KBM-7 (cell line): Measurements from ENCODE around the gene ARHGAP28.

Experiments used
- DNase-seq: peaks from one replicate; pipeline ENCODE4 v3.0.0-alpha.2; 2015
- in situ Hi-C: fragments of 300-500 bp; cut with MboI; formaldehyde crosslinking; loops from 2 replicates; pipeline ENCODE4 v1.14.3; 2020; ENCODE audit warnings: low sequenced_read_pairs, low pct_unique_long_range_greater_than_20kb, mixed read lengths

ARHGAP28 gene

GRCh38 chr18:6851480-6851879, 122.0 kb downstream of the ARHGAP28 start:
- no peak for DNase-seq
- in situ Hi-C loops, result no loop called here

GRCh38 chr18:6854811-6855210, 125.3 kb downstream of the ARHGAP28 start:
- in situ Hi-C loops, result no loop called here
- no peak for DNase-seq

DNA sequence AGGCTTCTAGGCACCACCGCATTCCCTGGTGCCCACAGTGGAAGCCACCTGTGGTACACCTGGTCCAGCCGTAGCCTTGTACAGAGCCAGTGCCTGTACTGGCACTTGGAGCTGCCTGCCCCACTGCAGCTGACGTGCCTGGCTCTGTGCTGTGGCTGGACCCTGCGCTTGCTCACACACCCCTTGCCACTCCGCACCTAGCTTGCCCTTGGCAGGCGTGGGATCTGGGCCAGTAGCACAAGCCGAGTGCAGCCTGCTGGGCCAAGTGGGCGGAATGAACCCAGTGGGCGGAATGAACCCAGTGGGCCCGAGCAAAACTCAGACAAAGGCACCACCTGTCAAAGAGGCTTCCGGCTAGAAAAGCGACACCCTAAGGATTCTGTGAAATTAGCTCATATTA, 126.3 kb downstream of the ARHGAP28 start:
- in situ Hi-C loops, result no loop called here
- no peak for DNase-seq

GRCh38 chr18:6857300-6857699, 127.8 kb downstream of the ARHGAP28 start:
- in situ Hi-C loops, result no loop called here

DNA sequence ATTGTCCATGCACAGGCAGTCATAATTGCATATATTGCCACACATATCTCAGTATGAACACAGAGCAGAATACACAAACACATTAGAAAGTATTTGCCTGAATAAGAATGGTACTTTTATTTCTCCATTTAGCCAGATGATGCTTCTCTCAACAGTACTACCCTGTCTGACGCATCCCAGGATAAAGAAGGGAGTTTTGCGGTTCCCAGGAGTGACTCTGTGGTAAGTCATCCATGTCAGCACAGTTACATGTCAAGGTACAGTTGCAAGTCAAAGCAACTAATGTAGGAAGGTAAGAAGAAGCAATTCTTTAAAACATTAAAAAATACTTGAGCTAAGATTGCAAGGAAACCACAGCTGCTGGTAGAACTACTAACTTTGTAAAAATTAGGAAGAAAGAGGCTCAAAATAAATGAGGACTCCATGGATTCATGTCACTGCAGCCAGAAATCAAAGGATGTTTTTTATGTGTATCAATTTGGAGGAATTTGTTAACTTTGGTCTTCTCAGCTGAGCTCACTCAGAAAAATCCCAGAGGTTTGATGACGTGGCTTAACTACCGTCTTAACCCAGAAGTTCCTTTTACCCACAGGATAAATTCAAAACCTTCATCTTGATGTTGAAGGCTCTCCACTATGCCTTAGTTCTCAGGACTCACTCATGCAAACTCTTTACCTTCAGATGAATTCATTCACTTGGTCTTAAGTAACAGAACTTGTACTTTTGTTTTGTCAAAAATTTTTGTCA, 130.3 kb downstream of the ARHGAP28 start:
- DNase-seq, result no peak
- in situ Hi-C loops, result no loop called here

More at GRCh38 chr18:6857300-6857699, 127.8 kb downstream of the ARHGAP28 start:
- DNase-seq, result no peak

- no peak for DNase-seq
- in situ Hi-C loops, result no loop called here
Observed at GRCh38 chr18:6860804-6861448, 131.4 kb downstream of the ARHGAP28 start.

DNA sequence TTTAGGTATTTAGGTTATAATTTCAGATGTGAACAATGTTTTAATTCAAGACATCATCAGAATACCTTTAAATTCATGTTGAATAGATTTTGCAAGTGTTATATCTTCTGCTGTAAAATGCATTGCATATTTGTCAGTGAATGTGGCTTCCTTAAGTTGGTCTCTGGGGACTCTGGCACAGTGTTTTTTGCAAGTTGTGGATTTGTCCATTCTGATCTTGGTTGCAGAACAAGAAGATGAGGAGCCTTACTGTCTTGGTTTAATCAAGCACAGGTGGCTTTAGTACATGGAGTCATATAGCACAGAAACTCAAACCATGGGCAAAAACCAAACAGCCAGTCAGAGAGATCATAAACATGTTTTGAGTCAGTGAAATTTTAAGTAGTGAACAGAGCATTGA, 135.7 kb downstream of the ARHGAP28 start:
- in situ Hi-C loops, result no loop called here

DNA sequence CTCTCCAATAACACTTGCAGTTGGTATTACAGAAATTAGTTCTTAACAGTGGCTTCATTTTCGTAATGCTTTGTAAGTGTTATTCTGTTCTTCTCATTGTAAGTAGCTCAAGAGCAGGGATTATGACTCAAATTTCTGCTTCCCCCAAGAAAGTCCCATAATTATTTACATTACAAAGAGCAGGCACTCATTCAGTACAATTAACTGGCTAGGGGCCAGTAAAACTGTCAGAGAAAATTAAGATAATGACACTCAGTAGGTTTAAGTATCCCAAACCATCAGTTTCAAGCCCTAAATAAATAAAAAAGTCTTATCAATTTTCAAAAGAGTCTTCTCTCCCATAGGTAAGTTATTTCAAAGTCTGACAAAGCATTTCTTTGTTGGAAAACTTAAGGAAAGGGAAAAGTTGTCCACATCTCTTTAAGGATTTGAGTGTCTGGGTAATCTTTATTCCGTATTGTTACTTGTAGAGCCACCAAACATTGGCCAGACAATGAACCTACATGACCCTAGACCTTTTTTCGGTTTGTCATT, 137.1 kb downstream of the ARHGAP28 start:
- in situ Hi-C loops, result no loop called here

More for the DNA sequence above, 135.7 kb downstream of the ARHGAP28 start:
- no peak for DNase-seq

GRCh38 chr18:6868033-6868432, 138.5 kb downstream of the ARHGAP28 start:
- in situ Hi-C loops, result no loop called here
- DNase-seq, result no peak

More for the DNA sequence above, 137.1 kb downstream of the ARHGAP28 start:
- no peak for DNase-seq

GRCh38 chr18:6871566-6871965, 142.1 kb downstream of the ARHGAP28 start:
- no peak for DNase-seq
- in situ Hi-C loops, result no loop called here

DNA sequence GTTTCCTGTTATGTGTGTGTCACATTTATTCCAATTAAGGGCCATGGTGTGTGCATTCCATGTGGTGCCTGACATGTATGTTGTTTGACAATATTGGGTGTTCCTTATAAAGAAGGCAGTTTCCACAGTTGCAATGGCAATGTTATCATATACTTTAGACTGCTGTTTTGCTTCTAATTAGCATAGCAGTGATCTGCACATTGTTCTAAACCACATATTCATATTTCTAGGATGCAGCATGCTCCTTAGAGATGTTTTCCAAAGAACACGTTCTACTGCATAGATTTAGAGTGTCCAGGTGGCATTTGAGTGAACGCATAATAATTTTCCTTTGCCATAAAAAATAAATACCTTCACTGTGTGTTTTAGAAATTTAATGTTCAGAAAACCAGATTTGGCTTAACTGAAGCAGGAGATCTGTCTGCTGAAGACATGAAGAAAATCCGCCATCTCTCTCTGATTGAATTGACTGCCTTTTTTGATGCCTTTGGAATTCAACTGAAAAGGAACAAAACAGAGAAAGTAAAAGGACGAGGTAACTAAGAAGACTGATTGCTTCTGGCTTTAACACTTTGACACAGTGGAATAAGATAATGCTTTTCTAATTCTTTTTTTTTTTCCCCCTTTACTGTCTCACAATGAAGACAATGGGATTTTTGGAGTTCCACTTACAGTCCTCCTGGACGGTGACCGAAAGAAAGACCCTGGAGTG, 143.7 kb downstream of the ARHGAP28 start:
- in situ Hi-C loops, result no loop called here
- DNase-seq, result no peak

- in situ Hi-C loops, result no loop called here
- no peak for DNase-seq
Observed at GRCh38 chr18:6874315-6874714, 144.8 kb downstream of the ARHGAP28 start.

- DNase-seq, result no peak
- in situ Hi-C loops, result no loop called here
Observed at GRCh38 chr18:6875749-6876148, 146.2 kb downstream of the ARHGAP28 start.

GRCh38 chr18:6876641-6877041, 147.1 kb downstream of the ARHGAP28 start:
- no peak for DNase-seq
- in situ Hi-C loops, result no loop called here

GRCh38 chr18:6877288-6877687, 147.8 kb downstream of the ARHGAP28 start:
- in situ Hi-C loops, result no loop called here

GRCh38 chr18:6878556-6879297, 149.2 kb downstream of the ARHGAP28 start:
- in situ Hi-C loops, result no loop called here
- no peak for DNase-seq

More at GRCh38 chr18:6877288-6877687, 147.8 kb downstream of the ARHGAP28 start:
- DNase-seq, result no peak

- no peak for DNase-seq
- in situ Hi-C loops, result no loop called here
Observed at GRCh38 chr18:6879508-6880195, 150.1 kb downstream of the ARHGAP28 start.

GRCh38 chr18:6881034-6881820, 151.7 kb downstream of the ARHGAP28 start:
- in situ Hi-C loops, result no loop called here
- DNase-seq, result no peak
